ENCODE measurements around the gene FOXI2. TPM values are rescaled to one million over a fixed set of nuclear protein-coding genes. Genes with fewer than 3 reads are reported as not detected.

FOXI2 gene
- total RNA-seq: not detected in 2 replicates

DNA sequence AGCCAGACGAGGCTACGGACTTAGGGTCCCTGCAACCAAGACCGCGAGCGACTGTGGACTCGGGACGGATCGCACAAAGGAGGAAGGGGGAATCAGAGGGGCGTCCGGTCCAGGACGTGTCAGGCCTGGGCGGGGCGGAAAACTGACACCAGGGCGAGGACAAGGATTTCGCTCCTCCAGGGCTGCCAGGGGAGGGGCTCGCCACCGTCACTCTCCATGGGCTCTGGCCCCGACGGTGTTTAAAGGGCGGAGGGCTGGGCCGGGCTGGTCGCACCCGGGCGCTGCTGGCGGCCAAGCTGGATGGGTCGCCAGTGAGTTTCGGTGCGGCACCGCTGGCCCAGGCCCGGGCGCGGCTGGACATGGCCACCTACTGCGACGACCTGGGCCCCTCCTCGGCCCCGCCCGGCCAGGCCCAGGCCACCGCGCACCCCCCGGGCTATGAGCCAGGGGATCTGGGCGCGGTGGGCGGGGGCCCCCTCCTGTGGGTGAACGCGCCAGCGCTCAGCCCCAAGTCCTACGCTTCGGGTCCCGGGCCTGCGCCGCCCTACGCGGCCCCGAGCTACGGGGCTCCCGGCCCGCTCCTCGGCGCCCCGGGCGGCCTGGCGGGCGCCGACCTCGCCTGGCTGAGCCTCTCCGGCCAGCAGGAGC lies at the start of gene FOXI2:
Gene FOXI2, plus strand, starts transcription at position 271 of the 648 bp plus-strand sequence. Its CDS starts 89 bp downstream, at position 360.

Other genes with a start within 250 kb of the FOXI2 start
- gene NPS, start 187.9 kb upstream of the FOXI2 start, total RNA-seq: not detected in 2 replicates
- gene CLRN3, start 155.8 kb downstream of the FOXI2 start, total RNA-seq: not detected in 2 replicates
- gene PTPRE, start 169.9 kb downstream of the FOXI2 start, total RNA-seq: 2.0 and 3.7 TPM in 2 replicates